SH-SY5Y (cell line): ENCODE data around the gene PRM1.

Experiments
- GATA2 ChIP-seq: IDR thresholded peaks from 2 replicates; pipeline ENCODE4 v1.6.1; 2011; ENCODE audit warnings: mild to moderate bottlenecking, low read depth, low read length
- GATA3 ChIP-seq: IDR thresholded peaks from 2 replicates; pipeline ENCODE4 v1.6.1; 2011; ENCODE audit warnings: low read depth, mild to moderate bottlenecking, low read length, moderate library complexity

DNA sequence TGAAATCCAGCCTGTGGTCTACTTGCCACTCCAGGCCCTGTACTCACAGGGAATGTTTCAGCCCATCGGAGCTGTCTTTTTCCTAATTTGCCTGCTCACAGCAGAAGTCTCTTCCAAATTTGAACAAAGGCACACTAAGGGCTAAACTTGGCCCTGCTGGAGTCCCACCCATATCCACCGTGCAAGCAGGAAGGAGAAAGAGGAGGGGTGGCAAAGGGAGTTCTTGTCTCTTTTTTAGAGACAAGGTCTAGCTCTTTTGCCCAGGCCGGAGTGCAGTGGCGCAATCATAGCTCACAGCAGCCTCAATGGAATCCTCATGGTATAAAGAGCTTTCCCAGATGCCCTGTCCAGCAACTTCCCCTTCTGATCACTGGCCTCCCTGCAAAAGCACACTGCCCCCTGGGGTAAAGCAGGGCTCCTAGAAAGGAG lies 2.7 kb upstream of the PRM1 start:
- TF ChIP-seq GATA2, result no peak
- TF ChIP-seq GATA3, result no peak
